Stimulated activated CD4-positive, alpha-beta T cell treated with anti-CD3 and anti-CD28 coated beads, Interleukin-1b, Interleukin-23, amount 100 ng/mL, for 1 hour (primary cell): ENCODE data around the gene GABRR3.

ENCODE experiments used
- DNase-seq, 2 donors: peaks; one replicate each; pipeline ENCODE4 v3.0.0-alpha.2; 2020; ENCODE audit warnings: low read depth in 2 of 2

The GABRR3 gene

DNA sequence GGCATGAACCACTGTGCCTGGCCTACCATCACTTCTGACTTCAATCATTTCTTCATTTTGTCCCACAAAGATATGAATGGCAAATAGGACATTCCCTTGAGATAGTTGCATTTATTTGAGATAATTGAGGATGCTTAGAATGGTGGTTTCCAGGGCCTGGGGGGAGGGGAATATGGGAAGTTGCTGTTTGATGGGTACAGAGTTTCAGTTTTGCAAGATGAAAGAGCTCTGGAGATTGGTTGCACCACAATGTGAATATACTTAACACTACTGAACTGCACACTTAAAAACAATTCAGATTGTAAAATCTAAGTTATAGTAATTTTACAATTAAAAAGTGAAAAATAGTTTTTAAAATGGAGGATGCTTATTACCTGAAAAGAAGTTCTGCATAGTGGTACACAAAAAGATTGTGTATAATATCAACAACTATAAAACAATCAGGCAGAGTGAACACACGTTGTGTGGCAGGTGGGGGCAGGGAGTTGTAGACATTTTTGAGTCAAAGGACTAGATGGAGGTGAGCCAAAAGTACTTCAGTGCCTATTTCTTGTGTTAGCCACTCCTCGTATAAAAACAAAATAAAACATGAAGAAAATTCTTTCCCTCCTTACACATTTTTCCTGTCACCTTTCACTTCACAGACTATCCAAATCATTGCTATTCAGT is 44.4 kb downstream of the GABRR3 start:
- DNase-seq, result no peak

DNA sequence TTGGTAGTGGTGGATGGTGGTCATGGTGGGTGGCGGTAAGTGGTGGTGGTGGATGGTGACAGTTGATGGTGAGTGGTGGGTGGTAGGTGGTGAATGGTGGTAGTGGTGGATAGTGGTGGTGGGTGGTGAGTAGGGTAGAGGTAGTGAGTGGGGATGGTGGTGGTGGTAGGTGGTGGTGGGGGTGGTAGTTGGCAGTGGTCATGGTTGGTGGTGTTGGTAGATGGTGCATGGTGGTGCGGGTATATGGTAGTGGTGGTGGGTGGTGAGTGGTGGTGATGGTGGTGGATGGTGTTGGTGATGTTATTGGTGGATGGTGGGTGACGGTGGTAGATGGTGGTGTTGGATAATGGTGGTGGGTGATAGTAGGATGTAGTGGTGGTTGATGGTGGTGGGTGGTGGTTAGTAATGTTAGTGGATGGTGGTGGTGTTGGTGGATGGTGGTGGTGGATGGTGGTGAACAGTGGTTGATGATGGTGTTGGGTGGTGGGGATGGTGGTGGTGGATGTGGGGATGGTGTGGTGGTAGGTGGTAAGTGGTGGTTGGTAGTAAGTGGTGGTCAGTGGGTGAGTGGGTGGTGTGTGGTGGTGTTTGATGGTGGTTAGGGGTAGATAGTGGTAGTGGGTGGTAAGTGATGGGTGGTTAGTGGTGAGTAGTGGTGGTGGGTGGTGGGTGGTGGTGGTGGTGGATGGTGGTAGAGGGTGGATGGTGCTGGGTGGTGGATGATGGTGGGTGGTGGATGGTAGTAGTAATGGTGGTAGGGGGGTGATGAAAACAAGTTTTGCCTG is 46.1 kb downstream of the GABRR3 start:
- DNase-seq, result no peak

DNA sequence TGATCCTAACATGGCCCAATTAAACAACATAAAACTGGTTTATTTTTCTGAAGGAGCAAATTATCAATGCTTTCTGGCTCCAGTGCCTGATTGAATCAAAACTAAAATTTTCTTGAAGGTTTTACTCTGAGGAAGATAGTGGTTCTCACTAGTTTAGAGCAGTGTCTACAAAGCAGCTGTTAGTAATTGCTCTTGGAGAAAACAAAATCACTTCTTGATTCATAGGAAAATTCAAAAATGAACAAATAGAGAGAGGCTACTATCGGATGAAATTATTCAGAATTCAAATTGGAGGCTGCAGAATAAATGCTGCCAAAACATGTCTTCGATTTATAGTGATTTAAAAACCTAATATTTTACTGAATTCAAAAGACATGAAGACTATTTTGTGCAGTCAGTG is 47.8 kb downstream of the GABRR3 start:
- no peak for DNase-seq

DNA sequence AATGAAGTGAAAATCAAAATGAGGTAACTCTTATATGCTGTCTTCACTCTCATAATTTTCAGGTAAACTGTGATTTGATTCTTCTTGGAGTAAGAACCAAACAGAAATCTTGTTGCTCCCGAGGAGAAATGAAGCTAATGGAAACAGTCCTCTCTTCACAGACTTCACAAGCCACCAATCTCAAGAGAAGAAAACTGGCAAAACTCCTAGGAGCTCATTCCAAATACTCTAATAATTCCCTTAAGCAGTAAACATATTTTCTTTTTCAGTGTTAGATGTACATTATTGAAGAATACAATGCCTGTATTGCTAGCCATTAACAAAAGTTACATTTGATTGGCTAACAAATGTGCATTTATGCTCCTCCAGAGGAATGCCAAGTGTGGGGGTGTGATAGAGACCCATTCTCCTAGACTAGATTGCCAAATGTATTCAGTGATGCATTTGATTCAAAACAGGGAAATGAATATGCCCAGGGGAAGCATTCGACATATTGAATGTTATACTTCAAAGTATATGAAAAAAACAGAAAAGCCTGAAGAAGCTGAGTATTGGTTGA is 51.1 kb downstream of the GABRR3 start:
- DNase-seq, result no peak

DNA sequence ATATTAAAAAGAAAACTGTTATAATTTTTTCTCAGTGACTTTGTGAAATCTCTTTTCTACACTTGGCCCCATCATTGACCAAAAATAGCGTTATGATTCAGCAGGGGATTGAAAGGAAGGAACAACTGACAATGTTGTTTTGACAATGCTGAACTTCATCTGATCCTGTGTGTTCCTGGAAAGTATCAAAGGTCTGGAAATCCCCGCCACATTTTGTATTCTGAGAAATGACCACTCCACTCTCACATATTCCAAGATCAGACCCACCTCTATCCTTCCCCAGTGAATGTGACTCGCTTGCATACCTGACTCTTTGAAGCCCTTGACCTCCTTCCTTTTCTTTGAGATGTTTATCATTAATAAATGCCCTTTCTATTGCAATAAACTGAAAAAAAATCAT is 53.2 kb downstream of the GABRR3 start:
- DNase-seq, result no peak

DNA sequence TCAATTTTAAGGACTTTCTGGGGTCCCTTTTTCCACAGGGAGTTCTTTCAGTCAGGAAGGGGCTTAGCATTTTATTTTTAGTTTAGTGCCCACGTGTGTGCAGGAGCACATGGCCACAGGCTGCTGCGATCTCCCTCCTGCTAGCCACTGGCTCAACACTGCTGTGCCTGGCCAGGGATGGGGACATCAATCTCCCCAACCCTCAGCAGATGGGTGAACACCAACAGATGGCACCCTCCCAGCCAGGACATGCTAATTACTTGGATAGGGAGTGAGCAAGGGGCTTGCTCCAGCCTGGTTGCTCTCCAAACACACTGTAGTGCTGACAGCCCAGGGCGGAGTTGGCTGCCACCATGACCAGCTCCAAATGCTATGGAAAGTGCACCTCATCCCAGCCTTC is 55.5 kb downstream of the GABRR3 start:
- DNase-seq, result no peak

DNA sequence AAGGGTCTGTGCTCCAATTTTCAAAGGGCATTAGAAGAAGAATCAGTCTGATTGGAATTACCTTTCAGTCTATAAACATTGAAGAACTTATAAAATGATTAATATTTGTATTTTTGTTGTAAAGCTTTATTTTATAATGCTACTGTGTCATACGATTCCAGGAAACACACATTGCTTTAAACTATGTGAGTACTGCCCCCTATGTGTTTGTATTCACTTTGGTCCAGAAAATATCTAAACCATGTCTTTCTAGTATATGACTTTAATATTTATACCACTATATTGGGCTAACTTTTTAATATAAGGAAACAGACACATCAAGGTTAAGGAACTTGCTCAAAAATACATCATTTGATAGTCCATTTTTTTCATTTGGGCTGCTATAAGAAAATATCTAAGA is 59.6 kb downstream of the GABRR3 start:
- no peak for DNase-seq

DNA sequence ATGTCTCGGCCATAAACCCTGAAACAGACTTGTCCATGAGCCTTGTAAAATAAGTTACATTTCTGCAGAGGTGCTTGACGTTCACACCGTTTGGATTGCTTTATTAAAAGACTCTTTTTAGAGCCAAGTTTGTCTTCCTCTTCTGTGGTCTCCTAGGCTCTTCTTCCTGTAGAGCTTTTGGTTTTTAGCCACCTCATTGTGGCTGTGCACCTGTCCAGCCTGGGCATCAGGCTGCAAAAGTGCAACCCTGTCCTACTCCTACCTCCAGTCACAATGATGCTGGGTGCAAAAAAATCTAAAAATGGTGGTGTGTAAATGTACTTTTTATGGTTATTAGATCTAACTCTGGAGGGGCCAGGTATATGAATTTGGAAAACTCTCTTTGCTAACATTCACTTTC is 60.1 kb downstream of the GABRR3 start:
- no peak for DNase-seq

DNA sequence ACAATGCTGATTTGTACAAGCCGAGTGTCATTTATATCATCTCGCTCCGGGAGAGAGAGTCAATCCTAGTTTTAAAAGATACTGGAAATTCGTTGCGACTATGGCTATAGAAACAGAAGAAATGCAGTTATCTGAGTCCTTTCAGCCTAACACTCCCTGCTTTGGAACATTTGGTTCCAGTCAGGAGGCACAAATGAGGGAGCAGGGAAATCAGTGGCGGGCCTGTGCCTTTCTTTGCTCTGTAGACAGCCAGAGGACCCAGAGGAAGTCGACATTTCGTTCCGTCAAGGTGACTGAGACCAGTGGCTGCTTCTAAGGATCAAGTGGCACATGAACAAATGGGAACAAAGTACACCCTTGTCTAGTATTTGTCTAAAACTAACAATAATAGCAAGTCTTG is 62.1 kb downstream of the GABRR3 start:
- no peak for DNase-seq

DNA sequence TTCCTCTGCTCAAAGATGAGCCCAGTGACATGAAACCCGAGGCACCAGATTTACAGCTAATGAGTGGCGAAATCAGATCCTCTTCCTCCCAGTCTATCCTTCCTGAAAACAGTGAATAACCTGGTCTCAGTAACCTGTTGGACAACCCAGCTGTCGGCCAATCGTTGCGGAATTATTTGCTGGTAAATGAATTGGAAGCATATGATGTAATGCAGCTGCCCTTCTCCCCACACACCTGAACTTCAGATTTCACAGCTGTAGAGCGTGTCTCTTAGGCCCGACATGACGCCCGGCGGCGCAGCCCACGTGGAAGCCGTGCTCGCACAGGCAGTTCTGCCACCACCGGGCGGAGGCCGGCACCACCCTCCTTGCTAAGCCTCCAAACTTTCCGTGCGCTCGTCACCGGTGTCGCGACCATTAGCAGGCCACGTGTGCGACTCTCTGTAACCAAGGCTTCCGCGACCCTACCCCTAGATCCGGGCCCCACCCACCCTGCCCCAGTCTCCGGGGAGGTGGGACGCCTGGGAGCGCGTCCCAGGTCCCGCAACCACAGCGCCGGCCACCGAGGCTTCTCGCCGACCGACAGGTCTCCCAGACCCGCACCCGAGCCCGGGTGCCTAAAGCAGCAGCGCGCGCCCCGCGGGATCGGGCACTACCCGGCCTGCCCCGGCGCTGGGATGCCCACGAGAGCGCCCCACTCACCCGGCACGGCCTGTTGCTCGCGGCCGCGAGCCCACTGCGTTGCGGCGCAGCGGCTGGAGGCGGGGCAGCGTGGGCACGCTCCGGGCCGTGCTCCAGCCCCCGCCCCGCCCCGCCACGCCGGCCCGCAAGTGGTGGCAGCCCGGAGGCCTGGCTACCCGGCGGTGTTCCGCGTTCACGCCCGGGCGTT is 63.2 kb downstream of the GABRR3 start, which contains the start of gene RIOX2:
RIOX2 (minus strand) TSS at position 753 of the 889 bp plus-strand sequence. CDS start 4,838 bp downstream, outside the sequence.
- peak; percentile 40 to 50 for DNase-seq

DNA sequence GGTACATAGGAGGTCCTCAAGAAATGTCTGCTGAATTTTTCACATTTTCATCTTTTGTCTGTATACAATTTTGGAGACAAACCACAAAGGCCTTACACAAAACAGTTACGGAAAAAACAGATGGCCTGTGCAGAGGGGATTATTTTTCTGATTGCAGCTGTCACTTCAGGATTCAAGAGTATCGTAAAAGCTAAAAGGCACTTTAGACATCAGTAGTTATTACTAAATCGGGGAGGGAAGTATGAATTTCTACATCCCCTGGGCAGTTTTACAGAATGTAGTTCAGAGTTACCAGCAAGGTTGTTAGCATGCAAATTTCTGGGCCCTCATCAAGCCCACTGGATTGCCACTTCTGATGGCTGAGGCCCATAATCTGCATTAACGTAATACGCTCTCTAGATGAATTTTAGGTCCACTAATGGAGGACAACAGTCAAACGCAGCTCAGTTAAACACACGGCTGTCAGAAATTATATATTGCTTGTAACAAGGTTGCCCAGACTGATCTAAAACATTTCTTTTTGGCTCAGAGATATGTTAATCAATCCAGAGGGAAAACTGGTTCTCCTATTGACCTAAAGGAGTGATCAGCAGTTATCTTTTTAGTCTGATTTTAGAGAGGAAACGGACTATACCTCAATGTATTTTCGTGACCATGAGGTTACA is 64.0 kb downstream of the GABRR3 start:
- DNase-seq, result no peak

DNA sequence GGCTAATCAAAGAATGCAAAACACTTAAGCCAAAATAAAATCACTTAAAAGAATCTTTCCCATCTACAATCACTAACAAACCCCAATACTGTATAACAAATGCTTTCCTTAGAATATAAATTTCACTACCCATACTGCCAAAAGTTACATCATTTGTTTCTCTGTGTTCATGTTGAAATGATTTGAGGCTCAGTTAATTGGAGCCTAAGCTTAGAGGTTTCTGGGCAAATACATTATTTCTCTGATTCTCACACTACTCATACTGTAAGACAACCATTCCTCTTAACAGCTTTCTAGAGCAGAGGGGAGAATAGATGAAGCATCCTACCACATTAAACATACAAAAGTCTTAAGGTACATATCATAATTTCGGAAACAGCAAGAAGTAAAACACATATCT is 65.0 kb downstream of the GABRR3 start:
- no peak for DNase-seq

DNA sequence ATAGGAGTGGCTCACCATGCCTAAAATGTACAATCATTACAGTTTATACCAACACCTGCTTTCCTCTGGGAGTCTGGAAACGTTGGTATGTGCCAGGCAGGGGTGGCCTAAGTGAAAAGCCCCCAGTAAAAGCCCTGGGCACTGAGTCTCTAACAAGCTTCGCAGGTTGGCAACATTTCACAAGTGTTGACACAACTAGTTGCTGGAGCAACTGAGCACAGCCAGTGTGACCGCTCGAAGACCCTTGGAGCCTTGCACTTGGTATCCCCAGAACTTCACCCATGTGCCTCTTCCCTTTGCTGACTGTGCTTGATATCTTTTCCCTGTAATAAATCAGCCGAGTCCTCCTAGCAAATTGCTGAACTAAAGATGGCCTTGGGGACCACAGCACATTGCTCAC is 65.6 kb downstream of the GABRR3 start:
- DNase-seq, result no peak

DNA sequence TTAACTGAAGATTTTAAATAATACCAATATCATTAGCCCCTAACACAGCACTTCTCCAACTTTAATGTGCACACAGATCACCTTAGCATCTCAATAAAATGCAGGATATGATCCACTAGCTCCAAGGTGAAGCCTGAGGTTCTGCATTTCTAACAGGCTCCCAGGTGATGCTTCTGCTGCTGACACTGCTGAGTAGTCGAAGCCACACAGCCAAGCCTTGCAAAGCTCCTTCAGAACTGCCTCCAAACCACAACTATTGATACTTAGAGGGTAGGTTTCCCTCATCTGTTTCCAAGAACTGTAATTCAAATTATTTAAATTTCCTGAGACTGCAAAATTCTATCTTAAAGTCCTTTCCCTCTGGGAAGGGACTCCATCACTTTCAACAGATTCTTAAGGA is 66.7 kb downstream of the GABRR3 start:
- no peak for DNase-seq

DNA sequence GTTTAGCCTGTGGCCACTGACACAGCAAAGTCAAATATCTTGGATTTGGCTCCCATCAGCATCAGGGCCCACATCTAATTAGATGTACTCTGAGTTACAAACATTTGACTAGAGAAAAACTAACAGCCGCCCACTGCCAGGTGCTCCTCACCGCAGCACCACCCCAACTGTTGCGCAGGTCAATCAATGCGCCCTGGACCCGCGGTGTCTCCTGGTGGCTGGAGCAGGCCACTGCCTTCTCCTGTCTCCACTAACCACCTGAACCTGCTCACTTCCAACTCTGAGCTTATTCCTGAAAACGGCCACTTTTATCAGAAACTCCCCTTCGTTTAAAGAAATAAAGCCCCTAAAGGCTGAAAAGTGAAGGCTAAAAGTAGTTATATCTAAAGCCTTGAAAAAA is 67.1 kb downstream of the GABRR3 start:
- no peak for DNase-seq

DNA sequence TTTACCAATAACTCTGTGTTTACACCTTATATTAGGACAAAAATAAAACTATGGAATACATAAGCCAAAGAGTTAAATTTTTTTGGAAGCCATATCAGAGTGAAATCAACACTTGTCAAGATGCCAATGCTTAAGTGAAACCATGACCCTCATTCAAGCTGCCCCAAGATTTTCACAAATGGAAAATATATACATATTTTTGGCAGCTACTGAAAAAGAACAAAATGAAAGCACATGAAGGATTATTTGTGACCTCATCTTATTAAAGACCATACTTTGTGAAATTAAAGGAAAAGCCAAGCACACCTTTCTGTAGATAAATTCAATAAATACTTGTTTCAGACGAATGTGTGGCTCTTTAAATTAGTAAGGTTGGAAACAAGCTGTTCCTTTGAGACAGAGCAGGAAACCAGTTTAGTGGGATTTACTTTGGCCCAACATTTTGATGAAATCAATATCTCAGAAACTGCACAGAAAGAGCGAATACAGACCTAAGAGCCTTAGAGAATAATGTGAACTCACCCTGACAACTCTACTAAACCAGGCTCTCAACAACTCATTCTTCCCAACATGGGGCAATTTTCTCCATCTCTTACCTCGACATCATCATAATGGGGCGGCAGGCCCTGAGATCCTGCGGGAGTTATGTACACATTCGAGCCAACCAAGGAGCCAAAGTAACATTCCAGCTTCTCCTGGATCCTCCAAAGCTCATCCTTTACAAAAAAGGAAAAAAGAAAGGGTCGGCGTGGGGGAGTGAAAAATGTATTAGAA is 73.9 kb downstream of the GABRR3 start:
- no peak for DNase-seq

DNA sequence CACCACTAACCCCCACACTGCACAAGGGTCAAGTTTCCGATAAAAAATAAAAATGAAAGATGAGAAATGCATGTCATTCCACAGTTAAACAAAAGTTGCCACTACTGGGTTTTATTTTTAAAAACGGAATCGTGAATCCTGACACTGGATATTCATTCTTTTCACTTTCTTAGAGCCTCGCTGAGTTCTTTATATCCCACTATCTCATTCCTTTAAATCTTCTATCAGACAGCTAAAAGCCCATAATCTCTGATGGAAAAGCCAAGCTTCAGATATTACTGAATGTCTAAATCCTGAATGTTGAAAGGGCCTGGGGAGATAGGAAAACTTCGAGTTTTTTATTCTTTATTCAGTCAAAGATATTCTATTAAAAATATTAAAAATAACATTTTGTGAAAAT is 74.6 kb downstream of the GABRR3 start:
- no peak for DNase-seq

DNA sequence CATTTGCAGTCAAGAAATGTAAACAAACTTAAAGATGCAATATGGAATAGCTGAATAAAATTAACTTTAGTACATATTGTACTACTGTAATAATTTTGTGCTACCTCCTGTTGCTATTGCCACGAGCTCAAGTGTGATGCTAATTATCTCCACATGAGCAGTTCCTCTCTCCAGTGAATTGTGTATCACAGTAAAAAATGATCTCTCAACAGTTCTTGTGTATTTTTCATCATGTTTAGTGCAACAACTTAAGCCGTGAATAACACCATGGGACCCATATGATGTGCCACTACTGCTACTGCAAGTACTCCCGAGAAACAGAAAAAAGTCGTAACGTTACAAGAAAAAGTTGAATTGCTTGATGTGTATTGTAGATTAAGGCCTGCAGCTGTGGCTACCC is 75.2 kb downstream of the GABRR3 start:
- DNase-seq, result no peak

DNA sequence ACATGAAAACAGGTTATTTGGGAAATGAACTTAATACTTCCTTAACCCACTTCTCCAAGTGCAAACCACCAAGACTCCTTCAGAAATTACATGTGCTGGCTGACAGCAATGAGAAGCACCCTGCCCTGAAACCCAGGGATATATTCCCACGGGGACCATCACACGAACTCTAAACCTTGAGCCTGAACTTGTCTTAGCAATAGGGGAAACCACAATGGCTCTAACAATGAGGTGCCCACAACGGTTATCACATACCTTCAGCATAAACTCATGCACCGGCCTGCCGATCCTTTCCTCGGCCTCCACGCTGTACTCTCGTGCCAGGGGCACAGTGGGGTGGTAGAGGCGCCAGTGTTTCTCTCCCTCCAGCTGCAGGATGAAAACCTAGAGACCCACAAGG is 76.3 kb downstream of the GABRR3 start:
- DNase-seq, result no peak

DNA sequence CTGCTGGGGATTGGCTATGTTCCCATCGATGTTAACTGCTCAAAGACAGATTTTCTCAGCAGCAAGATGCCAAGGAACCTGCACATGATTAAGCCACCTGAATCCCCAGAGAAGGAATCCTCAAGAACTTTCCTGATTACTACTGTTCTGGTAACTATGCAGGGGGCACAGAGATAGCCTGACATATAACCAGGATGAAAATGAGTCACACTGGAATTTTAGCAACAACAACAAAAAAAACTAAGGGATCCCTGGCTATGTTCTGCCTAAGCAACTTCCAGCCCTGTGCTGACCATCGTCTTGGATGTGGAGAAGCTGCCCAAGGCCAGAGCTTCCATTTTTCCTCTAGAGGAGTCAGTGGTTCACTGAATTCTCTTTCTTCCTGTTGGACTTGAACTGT is 76.7 kb downstream of the GABRR3 start:
- no peak for DNase-seq
